Measurements from ENCODE around the gene F12. TPM values are rescaled to one million over a fixed set of nuclear protein-coding genes. Genes with fewer than 3 reads are reported as not detected.
A peak's percentile ranks its signal among the peaks of the same experiment; 100 is the strongest.

Gene F12
- total and polyA plus RNA-seq, 2 donors (not counting 3 experiments of a cell fraction or from before 2014, with no cell fraction given): 1.00 to 1.4 TPM

DNA sequence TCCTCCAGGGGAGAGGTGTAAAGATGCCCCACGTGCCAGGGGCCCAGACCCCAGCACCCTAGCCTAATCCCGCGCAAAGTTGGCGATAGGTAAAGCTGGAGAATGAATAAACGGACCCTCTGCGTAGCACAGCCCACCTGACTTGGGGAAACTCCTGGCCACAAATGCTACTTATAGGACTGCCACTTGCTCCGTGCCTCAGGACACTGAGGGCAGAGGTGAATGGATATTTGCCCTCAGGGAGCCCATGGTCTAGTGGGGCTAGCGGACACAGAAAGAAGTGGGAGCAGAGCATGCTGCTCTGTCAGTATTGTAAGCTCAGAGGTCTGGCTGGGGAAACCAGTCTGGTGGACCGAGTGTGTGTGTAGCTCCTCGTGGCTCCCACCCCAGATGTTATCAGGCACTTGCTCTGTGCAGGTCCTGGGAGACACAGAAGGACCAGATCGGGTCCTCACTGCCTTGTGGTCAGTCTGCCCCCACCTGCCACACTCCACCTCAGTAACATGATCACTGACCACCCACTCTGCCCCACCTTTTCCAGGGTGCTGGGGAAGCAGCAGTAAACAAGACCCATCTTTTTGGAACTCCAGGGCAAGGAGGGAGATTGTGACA is 18.0 kb upstream of the F12 start:
- no peak for TF ChIP-seq MYC (IDR thresholded peaks at IDR 0.05; ENCODE audit: low read depth, low read length)
- TF ChIP-seq GATA2 (IDR thresholded peaks at IDR 0.05; ENCODE audit: insufficient read depth, insufficient read length, low read depth, low read length): peak; percentile 31
- TF ChIP-seq FOS (IDR thresholded peaks at IDR 0.05; ENCODE audit: borderline replicate concordance, insufficient read depth, low read length): no peak
- TF ChIP-seq POLR2AphosphoS5 (IDR thresholded peaks at IDR 0.05; ENCODE audit: insufficient read depth, low read depth, low read length): no peak
- POLR2A ChIA-PET: interaction anchor here (0.8 to 1.8 kb wide), 2 partner anchors 12 to 70 kb away, joined by 3 to 4 read pairs; partner anchors contain the start of gene PDLIM7
- Histone ChIP-seq H3K79me2 (ENCODE audit: control insufficient read depth, insufficient read depth, low read length) (peaks cover 27% of the 10 kb centered on the region), H3K4me1 (ENCODE audit: control insufficient read depth, extremely low read depth, insufficient read depth, low read length) (peaks cover 14% of the 10 kb centered on the region), H3K9me3 (replicated peaks; ENCODE audit: control insufficient read depth, insufficient read depth, low read length) (no peaks in the 10 kb centered on the region), H3K4me3 (replicated peaks in 1 of 3; ENCODE audit: insufficient read depth in 1 of 3, low read depth in 1 of 3, low read length in 3 of 3) (peak overlapping the region; percentile 48 to 72 (median 61)), H3K4me2 (ENCODE audit: insufficient read depth, low read length) (peak overlapping the region; percentile 86), H3K9me1 (replicated peaks; ENCODE audit: control insufficient read depth, extremely low read depth, insufficient read depth, low read length) (no peaks in the 10 kb centered on the region), H3K27ac (ENCODE audit: insufficient read depth, low read depth, low read length) (peak overlapping the region; percentile 52), H4K20me1 (replicated peaks; ENCODE audit: control insufficient read depth, extremely low read depth, insufficient read depth, low read length) (no peaks in the 10 kb centered on the region), H3K36me3 (ENCODE audit: control insufficient read depth in 2 of 2, extremely low read depth in 1 of 2, insufficient read depth in 2 of 2, low read length in 2 of 2) (peaks cover 0 to 11% of the 10 kb centered on the region in 2 experiments), H3K9ac (replicated peaks; ENCODE audit: extremely low read depth, insufficient read depth, low read length) (peak overlapping the region; percentile 81), H2AFZ (ENCODE audit: low read depth, low read length) (peak overlapping the region; percentile 8), H3K27me3 (ENCODE audit: control insufficient read depth in 2 of 2, insufficient read depth in 2 of 2, low read length in 2 of 2) (no peaks in the 10 kb centered on the region)
- TSS peak; percentile 44 for BruUV-seq (replicated peaks)
- dilution Hi-C loops (cut with MboI; ENCODE audit: extremely low pct_ligation_motif_present, low sequenced_read_pairs): no loop called here
- intact Hi-C loops (cut with micrococcal nuclease): loop anchor here (2.0 kb wide), 2 partner anchors 27 to 57 kb away; no protein-coding TSS in a partner anchor
- peak; percentile 35 for FAIRE-seq
- peak; percentile 13 for DNase-seq (ENCODE audit: low read depth, low spot score)
- CTCF ChIA-PET: interaction anchor here (0.9 to 5.2 kb wide), 8 partner anchors 12 to 58 kb away, joined by 3 to 43 read pairs (median 10); partner anchors contain the start of gene PRR7

DNA sequence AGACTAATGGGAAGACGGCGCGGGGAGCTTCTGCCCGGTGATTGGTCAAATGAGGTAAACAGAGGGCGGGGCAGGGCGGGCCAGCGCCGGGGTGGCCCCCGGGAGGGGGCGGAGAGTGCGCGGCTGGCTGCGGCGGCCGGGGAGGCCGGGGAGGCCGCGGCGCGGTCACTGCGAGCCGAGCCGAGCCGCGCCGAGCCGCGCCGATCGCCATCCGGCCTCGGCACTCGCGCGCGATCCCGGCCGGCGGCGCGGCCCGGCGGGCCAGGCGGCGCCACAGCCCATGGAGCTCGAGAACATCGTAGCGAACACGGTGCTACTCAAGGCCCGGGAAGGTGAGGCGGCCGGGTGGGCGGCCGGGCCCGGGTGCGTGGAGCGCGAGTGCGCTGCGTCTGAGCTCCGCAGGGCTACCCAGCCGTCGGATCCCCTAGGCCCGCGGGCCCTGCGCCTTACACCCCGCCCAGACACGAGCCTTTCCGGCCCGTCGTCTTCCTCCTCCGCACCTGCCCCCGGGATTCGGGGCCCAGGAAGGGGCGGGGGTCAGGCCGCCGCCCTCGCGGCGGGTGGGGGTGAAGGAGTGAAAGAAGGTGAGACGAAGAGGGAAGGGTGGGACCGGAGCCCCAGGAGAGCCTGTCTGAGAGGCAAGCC is 17.3 kb upstream of the F12 start, which contains the start of gene GRK6:
Gene GRK6 (plus strand): TSS at position 111 of the 645 bp plus-strand sequence. CDS start 170 bp downstream, at position 281.
- H3K27me3 ChIP-seq (ENCODE audit: control insufficient read depth in 2 of 2, insufficient read depth in 2 of 2, low read length in 2 of 2): no peaks in the 10 kb centered on the region
- DNase-seq (ENCODE audit: low read depth, low spot score): no peak
- TF ChIP-seq POLR2A (IDR thresholded peaks at IDR 0.05; ENCODE audit: low read depth, low read length) (peak; percentile 65), MYC (IDR thresholded peaks at IDR 0.05; ENCODE audit: low read depth, low read length) (no peak), POLR2AphosphoS5 (IDR thresholded peaks at IDR 0.05; ENCODE audit: insufficient read depth, low read depth, low read length) (peak; percentile 66)
- peak within 1 kb of the TSS; percentile 51 to 72 (median 61) for H3K4me3 ChIP-seq (replicated peaks in 1 of 3; ENCODE audit: insufficient read depth in 1 of 3, low read depth in 1 of 3, low read length in 3 of 3)
- no TSS peak for BruUV-seq (replicated peaks)
- peak within 1 kb of the TSS; percentile 81 for H3K9ac ChIP-seq (replicated peaks; ENCODE audit: extremely low read depth, insufficient read depth, low read length)
- peak within 1 kb of the TSS; percentile 92 for H2AFZ ChIP-seq (ENCODE audit: low read depth, low read length)
- POLR2A ChIA-PET: interaction anchor here (0.6 to 1.9 kb wide), 16 partner anchors 8 to 326 kb away, joined by 3 to 8 read pairs (median 4); partner anchors contain the start of gene PDLIM7
- H3K4me2 ChIP-seq (ENCODE audit: insufficient read depth, low read length): peak within 1 kb of the TSS; percentile 86
- peaks cover 0 to 6% of the 10 kb centered on the region in 2 experiments for H3K36me3 ChIP-seq (ENCODE audit: control insufficient read depth in 2 of 2, extremely low read depth in 1 of 2, insufficient read depth in 2 of 2, low read length in 2 of 2)
- H3K9me1 ChIP-seq (replicated peaks; ENCODE audit: control insufficient read depth, extremely low read depth, insufficient read depth, low read length): no peaks in the 10 kb centered on the region
- H3K27ac ChIP-seq (ENCODE audit: insufficient read depth, low read depth, low read length): peak within 1 kb of the TSS; percentile 61
- no peaks in the 10 kb centered on the region for H3K9me3 ChIP-seq (replicated peaks; ENCODE audit: control insufficient read depth, insufficient read depth, low read length)
- H3K79me2 ChIP-seq (ENCODE audit: control insufficient read depth, insufficient read depth, low read length): peaks cover 27% of the 10 kb centered on the region
- no peak for FAIRE-seq
- no peaks in the 10 kb centered on the region for H4K20me1 ChIP-seq (replicated peaks; ENCODE audit: control insufficient read depth, extremely low read depth, insufficient read depth, low read length)
- CTCF ChIA-PET: interaction anchor here (0.6 to 5.2 kb wide), 15 partner anchors 13 to 292 kb away, joined by 3 to 43 read pairs (median 5); partner anchors contain the start of gene PRR7
- dilution Hi-C loops (cut with MboI; ENCODE audit: extremely low pct_ligation_motif_present, low sequenced_read_pairs): no loop called here
- H3K4me1 ChIP-seq (ENCODE audit: control insufficient read depth, extremely low read depth, insufficient read depth, low read length): peaks cover 14% of the 10 kb centered on the region
- intact Hi-C loops (cut with micrococcal nuclease): loop anchor here (1.0 to 2.0 kb wide), 6 partner anchors 20 to 71 kb away; partner anchors contain the start of genes PDLIM7 and PRR7
